HG02610 (cell line): ENCODE data around the gene SNAPC2.
A peak's percentile ranks its signal among the peaks of the same experiment; 100 is the strongest.
"Not testable (repeated sequence)": the region's sequence is repeated elsewhere in the genome, so short reads cannot be mapped to it uniquely, and the experiment has no call there.

Source experiments
- ATAC-seq: cut with Tn5 transposase; IDR thresholded peaks from one replicate; pipeline ENCODE4 v1.9.1; 2021; ENCODE audit warnings: mild to moderate bottlenecking, moderate library complexity; ENCODE audit not compliant: unreplicated experiment

SNAPC2 gene

DNA sequence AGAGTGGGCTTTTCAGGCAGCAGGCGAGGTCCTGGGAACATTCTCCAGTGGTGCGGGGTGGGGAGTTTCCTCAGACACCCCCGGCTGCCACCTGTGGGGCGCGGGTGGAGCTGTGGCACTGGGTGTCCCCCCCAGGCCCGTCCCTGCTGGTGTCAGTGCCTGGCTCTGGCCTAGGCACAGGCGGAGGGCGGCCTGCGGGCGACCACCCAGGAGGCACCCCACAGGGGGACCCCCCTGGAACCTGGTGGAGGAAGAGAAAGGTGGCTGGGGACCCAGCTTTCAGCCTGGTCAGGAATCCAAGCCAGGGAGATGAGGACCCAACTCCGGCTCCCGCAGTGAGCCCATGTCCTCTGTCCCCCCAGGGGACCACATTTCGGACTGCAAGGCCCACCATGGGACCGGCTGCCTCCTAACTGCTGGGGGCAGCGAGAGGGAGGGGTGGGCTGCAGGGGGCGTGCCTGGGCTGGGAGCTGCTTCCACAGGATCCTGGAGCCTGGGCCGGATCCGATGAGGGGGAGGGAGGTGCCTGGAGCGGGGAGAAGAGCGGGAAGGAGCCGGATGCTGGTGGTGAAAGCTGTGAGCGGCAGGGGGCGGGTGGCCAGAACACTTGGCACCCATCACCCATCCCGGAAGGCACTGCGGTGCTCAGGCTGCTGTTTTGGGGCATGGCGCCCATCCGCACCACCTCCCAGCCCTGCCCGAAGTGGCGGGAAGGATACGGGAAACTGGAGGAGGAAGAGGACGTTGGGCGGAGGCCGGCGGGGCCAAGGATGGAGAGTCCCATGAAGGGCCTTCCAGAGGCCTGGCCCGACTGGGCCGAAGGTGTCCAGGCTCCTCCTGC lies 11.3 kb downstream of the SNAPC2 start:
- no peak for ATAC-seq

DNA sequence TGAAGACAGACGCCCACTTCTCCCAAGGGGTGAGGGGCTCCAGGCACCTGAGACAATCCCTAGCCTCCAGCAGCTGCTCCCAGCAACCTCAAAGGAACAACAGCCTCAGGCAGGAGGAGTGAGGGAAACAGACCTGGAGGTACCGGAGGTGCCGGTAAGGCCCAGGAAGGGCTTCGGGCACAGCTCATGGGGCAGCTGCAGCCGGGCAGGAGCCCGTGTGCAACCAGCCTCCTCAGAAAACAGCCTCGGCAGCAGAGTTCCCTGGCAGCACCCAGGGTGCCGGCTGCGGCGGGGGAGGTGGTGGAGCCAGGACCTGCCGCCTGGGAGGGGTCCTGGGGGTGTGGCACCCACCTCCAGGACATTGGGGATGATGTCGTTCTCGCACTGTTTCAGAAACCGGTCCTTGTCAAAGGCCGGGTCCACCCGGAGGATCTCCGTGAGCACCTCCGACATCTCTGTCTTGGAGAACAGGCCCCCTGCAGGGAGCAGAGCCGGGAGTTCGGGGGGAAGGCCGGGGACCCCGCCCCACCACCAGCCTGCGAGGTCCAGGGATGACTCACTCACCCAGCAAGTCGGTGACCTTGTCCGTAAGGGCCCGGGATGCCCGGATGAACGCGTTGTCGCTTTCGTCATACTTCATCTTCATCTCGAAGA lies 12.3 kb downstream of the SNAPC2 start:
- no peak for ATAC-seq

- no peak for ATAC-seq
Measured at GRCh38 chr19:7932930-7933300, 12.8 kb downstream of the SNAPC2 start.

DNA sequence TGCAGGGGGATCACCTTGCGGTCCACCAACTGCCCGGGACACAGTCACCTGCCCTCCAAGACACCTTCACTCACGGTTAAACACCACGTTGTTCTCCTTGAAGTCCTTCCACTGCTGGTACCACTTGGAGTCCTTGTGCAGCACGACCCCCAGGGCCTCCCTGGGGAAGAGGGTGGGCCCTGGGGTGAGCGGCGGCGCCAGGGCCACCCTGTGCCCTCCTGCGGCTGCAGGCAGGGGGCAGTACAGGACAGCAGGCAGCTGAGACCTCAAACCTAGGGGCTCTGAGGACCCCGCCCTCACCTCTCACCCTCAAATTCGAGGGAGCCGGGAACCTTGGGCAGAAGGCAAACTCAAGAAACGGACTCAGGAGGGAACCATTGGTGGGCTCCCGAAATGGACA lies 13.3 kb downstream of the SNAPC2 start:
- ATAC-seq, result no peak

DNA sequence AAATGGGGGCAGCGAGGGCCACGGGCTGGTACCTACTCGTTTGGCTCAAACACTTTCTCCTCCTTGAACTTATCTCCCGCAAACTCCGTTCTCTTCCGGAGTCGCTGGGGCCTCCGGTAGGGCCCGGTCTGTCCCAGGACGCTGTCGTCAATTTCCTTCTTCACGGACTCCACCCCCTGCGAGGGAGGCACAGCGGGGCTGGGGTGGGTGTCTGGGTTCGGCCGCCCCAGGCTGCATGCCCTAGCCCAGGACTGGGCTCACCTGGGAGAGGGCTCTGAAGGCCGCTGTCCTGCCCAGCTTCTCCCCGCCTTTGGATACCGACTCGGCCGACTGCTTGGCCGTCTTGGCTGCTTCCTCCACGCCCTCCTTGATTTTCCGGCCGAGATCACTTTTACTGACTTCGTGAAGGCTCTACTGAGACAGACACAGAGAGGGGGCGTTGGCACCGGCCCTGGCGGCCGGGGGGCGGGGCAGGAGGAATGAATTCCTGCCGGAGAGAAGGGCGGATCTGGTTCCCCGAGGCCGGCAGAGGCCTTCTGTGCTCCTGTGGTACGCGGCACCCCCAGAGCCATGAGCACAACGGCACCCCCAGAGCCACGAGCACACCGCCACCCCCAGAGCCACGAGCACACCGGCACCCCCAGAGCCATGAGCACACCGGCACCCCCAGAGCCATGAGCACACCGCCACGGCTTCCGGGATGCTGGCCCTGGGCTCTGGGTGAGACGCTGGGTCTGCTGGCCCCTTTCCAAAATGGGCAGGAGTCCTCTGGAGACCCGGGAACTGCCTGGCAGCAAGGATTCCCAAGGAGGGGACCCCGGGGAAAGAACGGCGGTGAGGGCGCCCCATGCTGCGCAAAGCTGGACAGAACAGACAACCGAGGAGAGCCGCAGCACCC lies 13.9 kb downstream of the SNAPC2 start:
- ATAC-seq, result no peak

DNA sequence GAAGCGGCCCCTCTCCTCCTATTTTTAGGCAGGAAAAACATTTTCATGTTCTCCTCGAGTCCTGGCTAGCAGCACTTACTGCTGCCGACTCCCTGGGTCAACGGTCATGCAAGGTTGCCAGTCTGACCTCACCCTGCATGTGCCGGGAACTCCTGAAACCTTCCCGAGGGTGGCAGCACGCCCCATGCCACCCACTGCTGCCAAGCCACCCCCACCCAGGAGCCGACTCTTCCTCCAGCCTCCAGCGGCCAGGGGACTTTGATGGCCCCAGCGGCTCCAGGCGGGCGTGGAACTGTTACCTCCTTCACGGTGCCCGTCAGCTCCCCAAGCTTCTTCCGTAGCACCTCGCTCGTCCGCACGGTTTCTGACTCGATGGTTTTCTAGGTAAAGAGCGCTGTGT lies 14.6 kb downstream of the SNAPC2 start:
- no peak for ATAC-seq

- ATAC-seq, result no peak
Measured at GRCh38 chr19:7940841-7941240, 20.7 kb downstream of the SNAPC2 start.

- no peak for ATAC-seq
Measured at GRCh38 chr19:7941895-7942596, 21.9 kb downstream of the SNAPC2 start.

- ATAC-seq, result peak; percentile 10
Measured at GRCh38 chr19:7942981-7943443, 22.9 kb downstream of the SNAPC2 start.

GRCh38 chr19:7943444-7944176 lies 23.5 kb downstream of the SNAPC2 start, which contains the start of gene TIMM44:
Gene TIMM44, minus strand, starts transcription at chr19:7943666. Its CDS starts 15 bp downstream, at chr19:7943651.
- peak; percentile 94 for ATAC-seq

DNA sequence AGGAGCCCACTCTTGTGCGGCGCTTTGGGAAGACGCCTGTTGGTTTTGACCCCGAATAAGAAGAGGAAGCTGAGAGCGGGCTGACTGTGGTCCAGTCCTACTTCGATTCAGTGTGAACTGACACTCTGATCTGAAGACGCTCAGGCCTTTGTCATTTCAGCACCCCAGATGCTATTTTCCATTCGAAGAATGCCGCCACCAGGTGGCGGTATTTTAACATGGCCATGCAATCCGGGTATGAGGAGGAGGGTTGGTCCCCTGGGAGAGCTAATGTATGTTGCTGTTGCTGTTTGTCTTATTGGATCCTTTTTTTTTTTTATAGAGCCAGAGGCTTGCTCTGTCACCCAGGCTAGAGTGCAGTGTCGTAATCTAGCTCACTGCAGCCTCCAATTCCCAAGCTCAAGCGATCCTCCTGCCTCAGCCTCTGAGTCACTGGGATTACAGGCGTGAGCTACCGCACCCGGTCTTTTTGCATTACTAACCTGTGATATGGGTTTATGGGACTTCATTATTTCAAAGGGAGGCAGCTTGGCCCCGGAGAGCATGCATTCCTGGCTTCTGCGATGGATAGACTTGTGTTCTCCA lies 24.1 kb downstream of the SNAPC2 start:
- peak; percentile 29 for ATAC-seq

GRCh38 chr19:7947939-7948338 lies 27.8 kb downstream of the SNAPC2 start:
- no peak for ATAC-seq

DNA sequence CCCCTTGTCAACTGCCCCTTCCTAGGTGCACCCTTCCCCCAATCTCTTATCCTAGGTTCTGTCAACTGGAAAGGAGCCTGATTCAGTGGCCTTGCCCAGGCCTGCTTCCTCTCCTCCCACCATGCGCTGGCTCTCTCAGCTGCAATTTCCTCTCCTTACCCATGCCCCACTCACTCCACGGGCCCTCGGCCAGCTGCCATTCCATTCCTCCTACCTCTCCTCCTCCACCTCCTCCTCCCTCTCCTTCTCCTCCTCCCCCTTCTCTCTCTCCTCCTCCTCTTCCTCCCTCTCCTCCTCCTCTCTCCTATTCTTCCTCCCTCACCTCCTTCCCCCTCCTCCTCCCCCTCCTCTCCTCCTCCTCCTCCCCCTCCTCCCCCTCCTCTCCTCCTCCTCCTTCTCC lies 32.9 kb downstream of the SNAPC2 start:
- ATAC-seq, result no peak

DNA sequence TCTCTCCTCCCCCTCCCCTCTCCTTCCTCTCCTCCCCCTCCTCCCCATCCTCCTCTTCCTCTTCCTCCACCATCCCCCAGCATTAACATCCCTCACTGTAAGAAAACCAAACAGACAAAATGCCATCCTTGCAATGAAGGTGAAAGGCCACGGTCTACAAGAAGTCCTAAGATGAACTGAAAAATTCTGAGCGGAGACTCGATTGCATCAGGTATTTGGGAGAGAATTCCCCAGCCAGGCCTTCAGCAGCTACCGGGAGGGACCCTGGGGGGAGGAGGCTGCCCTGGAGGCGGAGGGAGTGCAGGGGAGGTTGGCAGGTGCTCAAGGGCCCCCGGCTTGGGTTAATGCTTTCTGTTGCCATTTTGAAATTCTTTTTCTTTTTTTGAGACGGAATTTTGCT lies 33.4 kb downstream of the SNAPC2 start:
- ATAC-seq, result no peak

- no peak for ATAC-seq
Measured at GRCh38 chr19:7955696-7956095, 35.6 kb downstream of the SNAPC2 start.

- no peak for ATAC-seq
Measured at GRCh38 chr19:7959211-7959610, 39.1 kb downstream of the SNAPC2 start.

GRCh38 chr19:7961082-7961481 lies 40.9 kb downstream of the SNAPC2 start:
- ATAC-seq, result not testable (repeated sequence)

DNA sequence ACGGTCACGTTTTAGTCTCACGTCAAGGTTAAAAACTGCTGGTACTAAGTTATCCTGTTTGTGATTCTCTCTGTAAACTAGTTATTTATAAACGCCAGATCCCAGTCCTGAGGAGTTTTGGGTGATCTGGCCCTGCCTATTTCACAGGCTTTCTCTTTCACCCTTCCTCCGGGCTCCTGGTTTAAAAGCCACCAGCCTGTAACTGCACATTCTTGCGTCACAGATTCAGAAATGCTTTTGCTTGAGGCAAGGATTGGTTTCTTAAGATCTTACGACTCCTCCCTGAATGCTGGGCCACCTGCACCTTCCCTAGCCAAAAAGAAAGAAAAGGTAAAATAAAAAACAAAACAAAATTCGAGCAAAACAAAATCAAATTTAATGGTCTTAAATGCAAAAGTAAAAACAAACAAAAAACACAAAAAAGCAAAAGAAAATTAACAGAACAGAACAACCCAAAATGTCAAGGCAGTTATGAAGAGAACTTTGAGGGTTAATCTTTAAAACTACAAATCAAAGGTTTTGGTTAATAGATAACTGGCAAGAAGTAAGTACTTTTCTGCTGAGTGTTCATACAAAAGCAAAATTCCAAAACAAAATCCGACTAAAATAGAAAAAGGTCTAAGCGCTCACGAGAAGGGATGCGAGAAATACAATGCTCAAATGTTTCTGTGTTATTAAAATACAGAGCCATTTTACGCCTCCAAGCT lies 41.9 kb downstream of the SNAPC2 start:
- no peak for ATAC-seq
